ENCODE measurements around the gene TJP2.
"Not testable (repeated sequence)": the region's sequence is repeated elsewhere in the genome, so short reads cannot be mapped to it uniquely, and the experiment has no call there.

TJP2 gene

GRCh38 chr9:69158471-69158870 is 15.6 kb upstream of the TJP2 start:
- Histone ChIP-seq H3K9me3 (ENCODE audit: control insufficient read depth, low read length) (no peaks in the 10 kb centered on the region), H3K27me3 (ENCODE audit: control insufficient read depth, insufficient read depth, low read length, poor library complexity, severe bottlenecking) (no peaks in the 10 kb centered on the region), H3K4me3 (ENCODE audit: insufficient read depth, low read depth, low read length) (no peak overlapping the region), H3K4me1 (ENCODE audit: control insufficient read depth, insufficient read depth, low read length) (no peaks in the 10 kb centered on the region), H3K36me3 (ENCODE audit: control insufficient read depth, insufficient read depth, low read length) (no peaks in the 10 kb centered on the region), H3K27ac (ENCODE audit: insufficient read depth, low read depth, low read length, poor library complexity, severe bottlenecking) (no peak overlapping the region)
- WGBS, 2 experiments, result 86 to 92% methylated on average over 3 of the region's 3 CpGs

DNA sequence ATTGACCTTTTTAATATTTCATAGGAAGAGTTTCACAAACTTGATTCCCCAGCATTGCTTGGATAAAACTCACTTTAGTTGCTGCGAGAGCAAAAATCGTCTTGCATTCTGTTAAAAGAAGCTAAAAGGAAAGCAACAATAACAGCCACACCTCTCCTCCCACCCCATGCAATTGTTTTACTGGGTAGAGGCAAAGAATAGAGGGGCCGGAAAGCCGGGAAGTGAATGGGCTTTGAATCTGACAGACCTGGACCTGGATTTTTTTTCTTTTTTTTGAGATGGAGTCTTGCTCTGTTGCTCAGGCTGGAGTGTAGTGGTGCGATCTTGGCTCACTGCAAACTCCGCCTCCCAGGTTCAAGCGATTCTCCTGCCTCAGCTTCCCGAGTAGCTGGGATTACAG is 9.5 kb upstream of the TJP2 start:
- H3K27me3 ChIP-seq (ENCODE audit: control insufficient read depth, insufficient read depth, low read length, poor library complexity, severe bottlenecking); H3K4me1 ChIP-seq (ENCODE audit: control insufficient read depth, insufficient read depth, low read length); H3K4me3 ChIP-seq (ENCODE audit: insufficient read depth, low read depth, low read length); H3K36me3 ChIP-seq (ENCODE audit: control insufficient read depth, insufficient read depth, low read length); H3K9me3 ChIP-seq (ENCODE audit: control insufficient read depth, low read length); H3K27ac ChIP-seq (ENCODE audit: insufficient read depth, low read depth, low read length, poor library complexity, severe bottlenecking): not testable (repeated sequence)
- WGBS, 2 experiments, result 66% methylated on average over 7 to 8 of the region's 8 CpGs

- H3K4me3 ChIP-seq (ENCODE audit: insufficient read depth, low read depth, low read length), result no peak overlapping the region
- 92 to 97% methylated on average over 6 of the region's 6 CpGs for WGBS, 2 experiments
These were observed 8.5 kb upstream of the TJP2 start for GRCh38 chr9:69165581-69165980.

DNA sequence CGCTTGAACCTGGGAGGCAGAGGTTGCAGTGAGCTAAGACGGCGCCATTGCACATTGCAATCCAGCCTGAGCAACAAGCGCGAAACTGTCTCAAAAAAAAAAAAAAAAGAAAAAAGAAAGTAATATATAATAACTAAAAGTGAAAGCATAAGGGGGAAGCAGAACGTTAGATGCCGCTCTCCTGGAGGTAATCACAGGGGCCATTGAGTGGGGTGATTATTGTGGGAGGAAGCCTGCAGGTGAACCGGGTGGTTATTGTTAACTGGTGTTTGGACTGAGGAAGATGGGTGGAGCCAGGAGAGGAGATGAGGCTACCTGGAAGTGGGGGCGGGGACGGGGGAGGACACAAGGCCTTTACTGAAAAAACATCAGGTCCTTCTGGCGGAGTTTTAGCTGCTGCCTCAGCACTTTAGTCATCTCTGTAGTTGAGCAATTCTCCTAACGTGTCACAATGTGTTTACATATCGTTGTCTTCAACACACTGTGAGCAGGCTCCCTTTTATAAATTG is 5.3 kb upstream of the TJP2 start:
- H3K36me3 ChIP-seq (ENCODE audit: control insufficient read depth, insufficient read depth, low read length), result no peaks in the 10 kb centered on the region

More at GRCh38 chr9:69165581-69165980, 8.5 kb upstream of the TJP2 start:
- Histone ChIP-seq H3K27ac (ENCODE audit: insufficient read depth, low read depth, low read length, poor library complexity, severe bottlenecking) (no peak overlapping the region), H3K36me3 (ENCODE audit: control insufficient read depth, insufficient read depth, low read length) (no peaks in the 10 kb centered on the region), H3K4me1 (ENCODE audit: control insufficient read depth, insufficient read depth, low read length) (peaks cover 6% of the 10 kb centered on the region), H3K27me3 (ENCODE audit: control insufficient read depth, insufficient read depth, low read length, poor library complexity, severe bottlenecking) (no peaks in the 10 kb centered on the region), H3K9me3 (ENCODE audit: control insufficient read depth, low read length) (no peaks in the 10 kb centered on the region)

DNA sequence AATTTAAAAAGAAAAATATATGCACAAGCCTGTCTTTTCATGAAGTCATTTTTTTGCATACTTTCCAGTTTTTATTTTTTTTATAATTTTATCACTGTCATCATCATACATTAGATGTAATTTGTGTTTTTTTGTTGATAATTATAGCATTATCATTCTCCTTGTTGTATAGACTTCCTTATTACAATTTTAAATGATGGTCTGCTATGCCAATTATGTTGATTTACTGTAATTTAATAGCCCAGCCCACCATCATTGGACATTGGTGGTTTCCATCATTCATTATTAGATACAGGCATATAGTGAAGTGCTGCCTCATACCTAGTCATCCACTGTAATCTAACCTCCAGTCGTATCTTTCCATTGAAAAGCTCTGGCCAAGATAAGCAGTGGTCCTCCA is 3.8 kb upstream of the TJP2 start:
- 92 to 95% methylated on average over 1 of the region's 1 CpG for WGBS, 2 experiments

More for the DNA sequence above, 5.3 kb upstream of the TJP2 start:
- peaks cover 6% of the 10 kb centered on the region for H3K4me1 ChIP-seq (ENCODE audit: control insufficient read depth, insufficient read depth, low read length)
- no peak overlapping the region for H3K27ac ChIP-seq (ENCODE audit: insufficient read depth, low read depth, low read length, poor library complexity, severe bottlenecking)
- H3K27me3 ChIP-seq (ENCODE audit: control insufficient read depth, insufficient read depth, low read length, poor library complexity, severe bottlenecking), result peaks cover 11% of the 10 kb centered on the region
- WGBS, 2 experiments, result 77 to 81% methylated on average over 11 of the region's 13 CpGs
- H3K4me3 ChIP-seq (ENCODE audit: insufficient read depth, low read depth, low read length), result no peak overlapping the region
- H3K9me3 ChIP-seq (ENCODE audit: control insufficient read depth, low read length), result no peaks in the 10 kb centered on the region

GRCh38 chr9:69171049-69171448 is 3.0 kb upstream of the TJP2 start:
- Histone ChIP-seq H3K27me3 (ENCODE audit: control insufficient read depth, insufficient read depth, low read length, poor library complexity, severe bottlenecking) (peaks cover 27% of the 10 kb centered on the region), H3K9me3 (ENCODE audit: control insufficient read depth, low read length) (no peaks in the 10 kb centered on the region), H3K27ac (ENCODE audit: insufficient read depth, low read depth, low read length, poor library complexity, severe bottlenecking) (no peak overlapping the region), H3K36me3 (ENCODE audit: control insufficient read depth, insufficient read depth, low read length) (no peaks in the 10 kb centered on the region), H3K4me3 (ENCODE audit: insufficient read depth, low read depth, low read length) (no peak overlapping the region), H3K4me1 (ENCODE audit: control insufficient read depth, insufficient read depth, low read length) (no peaks in the 10 kb centered on the region)
- WGBS, 2 experiments, result 86 to 87% methylated on average over 7 of the region's 7 CpGs

More for the DNA sequence above, 3.8 kb upstream of the TJP2 start:
- Histone ChIP-seq H3K4me1 (ENCODE audit: control insufficient read depth, insufficient read depth, low read length) (no peaks in the 10 kb centered on the region), H3K27ac (ENCODE audit: insufficient read depth, low read depth, low read length, poor library complexity, severe bottlenecking) (no peak overlapping the region), H3K9me3 (ENCODE audit: control insufficient read depth, low read length) (no peaks in the 10 kb centered on the region), H3K4me3 (ENCODE audit: insufficient read depth, low read depth, low read length) (no peak overlapping the region), H3K36me3 (ENCODE audit: control insufficient read depth, insufficient read depth, low read length) (no peaks in the 10 kb centered on the region), H3K27me3 (ENCODE audit: control insufficient read depth, insufficient read depth, low read length, poor library complexity, severe bottlenecking) (peaks cover 19% of the 10 kb centered on the region)

- Histone ChIP-seq H3K4me1 (ENCODE audit: control insufficient read depth, insufficient read depth, low read length) (no peaks in the 10 kb centered on the region), H3K9me3 (ENCODE audit: control insufficient read depth, low read length) (no peaks in the 10 kb centered on the region), H3K36me3 (ENCODE audit: control insufficient read depth, insufficient read depth, low read length) (no peaks in the 10 kb centered on the region), H3K4me3 (ENCODE audit: insufficient read depth, low read depth, low read length) (no peak overlapping the region), H3K27ac (ENCODE audit: insufficient read depth, low read depth, low read length, poor library complexity, severe bottlenecking) (no peak overlapping the region), H3K27me3 (ENCODE audit: control insufficient read depth, insufficient read depth, low read length, poor library complexity, severe bottlenecking) (peaks cover 28% of the 10 kb centered on the region)
- 91 to 92% methylated on average over 6 of the region's 6 CpGs for WGBS, 2 experiments
These were observed 2.6 kb upstream of the TJP2 start for GRCh38 chr9:69171517-69171916.

DNA sequence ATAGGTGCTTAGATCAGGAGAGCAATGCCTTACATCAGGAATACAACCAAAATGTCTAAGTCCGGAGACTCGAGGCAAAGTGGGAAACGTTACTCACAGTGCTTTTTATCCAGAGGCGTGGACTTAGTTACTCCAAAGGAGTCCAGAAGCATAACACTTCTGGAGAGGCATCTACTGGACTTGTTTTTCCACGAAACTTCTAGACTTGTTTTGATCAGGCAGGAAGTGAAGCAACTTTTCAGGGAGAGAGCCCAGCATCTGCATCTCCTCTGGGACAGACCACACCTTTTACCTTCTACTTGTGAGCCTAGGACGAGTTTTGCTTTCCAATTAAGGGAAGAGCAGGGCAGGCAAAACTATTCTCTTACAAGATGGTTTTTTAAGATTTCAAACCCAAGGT is 1.2 kb upstream of the TJP2 start:
- no peaks in the 10 kb centered on the region for H3K4me1 ChIP-seq (ENCODE audit: control insufficient read depth, insufficient read depth, low read length)
- H3K9me3 ChIP-seq (ENCODE audit: control insufficient read depth, low read length), result no peaks in the 10 kb centered on the region
- WGBS, 2 experiments, result 70 to 73% methylated on average over 6 of the region's 6 CpGs
- H3K27me3 ChIP-seq (ENCODE audit: control insufficient read depth, insufficient read depth, low read length, poor library complexity, severe bottlenecking), result peaks cover 28% of the 10 kb centered on the region
- H3K27ac ChIP-seq (ENCODE audit: insufficient read depth, low read depth, low read length, poor library complexity, severe bottlenecking), result no peak overlapping the region
- H3K36me3 ChIP-seq (ENCODE audit: control insufficient read depth, insufficient read depth, low read length), result no peaks in the 10 kb centered on the region
- H3K4me3 ChIP-seq (ENCODE audit: insufficient read depth, low read depth, low read length), result no peak overlapping the region

DNA sequence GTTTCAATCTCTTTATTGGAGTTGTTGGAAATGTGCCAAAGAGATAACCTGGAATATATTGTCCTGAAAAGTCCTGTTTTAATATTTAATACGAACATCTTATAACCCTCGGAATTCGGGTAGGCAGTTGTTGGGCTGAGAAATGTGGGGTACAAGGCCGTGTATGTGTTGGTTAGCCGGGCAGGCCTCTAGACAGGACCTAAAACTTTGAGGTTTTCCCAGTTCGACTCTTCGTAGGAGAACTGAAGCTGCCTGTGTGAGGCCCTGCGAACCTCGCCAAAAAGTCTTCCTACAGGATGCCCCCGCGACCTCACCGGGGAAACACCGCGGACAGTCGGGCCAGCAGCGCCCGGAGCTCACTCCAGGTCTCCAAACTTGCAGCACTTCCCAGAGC is 583 bp upstream of the TJP2 start:
- Histone ChIP-seq H3K9me3 (ENCODE audit: control insufficient read depth, low read length) (no peaks in the 10 kb centered on the region), H3K36me3 (ENCODE audit: control insufficient read depth, insufficient read depth, low read length) (no peaks in the 10 kb centered on the region), H3K4me1 (ENCODE audit: control insufficient read depth, insufficient read depth, low read length) (no peaks in the 10 kb centered on the region), H3K27ac (ENCODE audit: insufficient read depth, low read depth, low read length, poor library complexity, severe bottlenecking) (no peak overlapping the region), H3K4me3 (ENCODE audit: insufficient read depth, low read depth, low read length) (peak overlapping the region; percentile 62), H3K27me3 (ENCODE audit: control insufficient read depth, insufficient read depth, low read length, poor library complexity, severe bottlenecking) (peaks cover 28% of the 10 kb centered on the region)
- 11 to 14% methylated on average over 17 of the region's 17 CpGs for WGBS, 2 experiments

DNA sequence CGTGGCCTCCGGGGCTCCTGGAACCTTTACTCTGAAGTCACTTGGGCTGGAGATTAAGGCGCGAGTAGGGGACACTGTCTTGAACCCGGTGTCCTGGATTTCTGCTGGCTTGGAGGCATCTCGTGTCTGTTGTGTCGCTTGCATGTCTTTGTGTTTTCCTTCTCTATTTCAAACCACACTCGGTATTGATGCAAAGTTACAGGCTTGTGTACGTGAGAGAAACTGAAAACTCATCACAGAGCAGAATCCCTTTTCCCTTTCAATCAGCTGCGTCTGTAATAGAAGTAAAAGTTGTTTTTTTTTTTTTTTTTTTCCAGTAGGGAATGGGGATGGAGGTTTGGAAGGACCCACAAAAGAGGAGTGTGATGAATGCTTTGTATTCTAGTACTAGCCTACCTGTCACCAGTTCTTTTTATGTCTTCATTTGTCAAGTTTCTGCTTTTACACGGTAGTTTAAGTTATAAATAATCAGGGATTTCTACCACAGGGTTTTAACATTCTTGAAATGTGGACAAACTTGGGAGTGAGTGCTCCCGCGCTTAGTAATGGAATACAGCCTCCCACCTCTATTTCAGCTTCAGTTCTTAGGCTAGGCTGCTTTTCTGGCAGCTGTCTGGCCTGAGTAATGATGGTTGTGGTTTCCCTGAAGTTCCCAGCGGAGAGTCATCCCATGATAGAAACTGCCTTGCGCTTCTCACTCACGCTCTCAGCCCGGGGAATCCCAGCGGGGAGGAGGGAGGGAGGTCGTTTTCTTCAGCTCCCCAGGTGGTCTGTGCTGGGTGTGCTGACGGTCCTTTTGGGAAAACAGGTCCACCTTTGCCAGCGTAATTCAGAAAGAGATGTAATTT is 763 bp downstream of the TJP2 start:
- no peaks in the 10 kb centered on the region for H3K36me3 ChIP-seq (ENCODE audit: control insufficient read depth, insufficient read depth, low read length)
- H3K27ac ChIP-seq (ENCODE audit: insufficient read depth, low read depth, low read length, poor library complexity, severe bottlenecking), result no peak overlapping the region
- peak overlapping the region; percentile 62 for H3K4me3 ChIP-seq (ENCODE audit: insufficient read depth, low read depth, low read length)
- no peaks in the 10 kb centered on the region for H3K9me3 ChIP-seq (ENCODE audit: control insufficient read depth, low read length)
- H3K4me1 ChIP-seq (ENCODE audit: control insufficient read depth, insufficient read depth, low read length), result no peaks in the 10 kb centered on the region
- 8 to 10% methylated on average over 20 to 21 of the region's 21 CpGs for WGBS, 2 experiments
- H3K27me3 ChIP-seq (ENCODE audit: control insufficient read depth, insufficient read depth, low read length, poor library complexity, severe bottlenecking), result peaks cover 28% of the 10 kb centered on the region
